ENCODE results near the gene CCDC201. TPM values are rescaled to one million over a fixed set of nuclear protein-coding genes. Genes with fewer than 3 reads are reported as not detected.

Gene CCDC201
- total RNA-seq, 2 donors from 2014 or later: not detected

DNA sequence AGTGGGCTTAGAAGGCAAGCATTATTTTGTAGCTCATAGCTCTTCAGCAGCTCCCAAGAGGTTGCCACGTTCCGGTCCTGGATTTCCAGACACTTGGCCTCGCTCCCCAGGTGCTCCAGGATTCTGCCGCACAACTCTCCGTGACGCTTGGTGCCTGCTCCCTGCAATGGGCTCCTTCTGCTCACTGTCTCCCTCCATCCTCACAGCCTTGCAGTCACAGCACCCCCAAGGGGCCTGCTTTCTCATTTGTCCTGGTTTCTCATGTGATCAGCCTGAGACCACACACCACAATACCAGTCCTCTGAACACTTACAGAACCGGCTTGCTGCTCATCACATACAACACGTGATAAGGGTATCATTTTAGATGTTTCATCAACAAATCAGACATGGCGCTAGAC lies 38.4 kb upstream of the CCDC201 start:
- Mint-ChIP-seq H3K4me3 (no peak overlapping the region), H3K4me1 (no peaks in the 10 kb centered on the region), H3K36me3 (ENCODE audit: low read depth) (no peaks in the 10 kb centered on the region), H3K27me3 (ENCODE audit: insufficient read depth) (peaks cover 15% of the 10 kb centered on the region), H3K9me3 (no peaks in the 10 kb centered on the region), H3K27ac (no peak overlapping the region)
- WGBS, 2 experiments (ENCODE audit: insufficient coverage in 1 of 2, insufficient read length in 1 of 2): 90 to 95% methylated on average over 9 of the region's 9 CpGs
- Histone ChIP-seq H3K4me1 (ENCODE audit: control insufficient read depth, insufficient read depth, low read length) (no peaks in the 10 kb centered on the region), H3K9me3 (ENCODE audit: control insufficient read depth, low read length) (no peaks in the 10 kb centered on the region), H3K36me3 (ENCODE audit: control insufficient read depth, insufficient read depth, low read length) (peaks cover 4% of the 10 kb centered on the region), H3K4me3 (ENCODE audit: low read length) (no peak overlapping the region), H3K27me3 (ENCODE audit: control insufficient read depth, insufficient read depth, low read length, poor library complexity, severe bottlenecking) (peaks cover 8% of the 10 kb centered on the region), H3K9ac (ENCODE audit: extremely low read depth, low read length, poor library complexity, severe bottlenecking) (no peak overlapping the region), H3K27ac (ENCODE audit: low read depth, low read length) (no peak overlapping the region)
- peak; percentile 41 for DNase-seq
- TF ChIP-seq, protein P1, sequence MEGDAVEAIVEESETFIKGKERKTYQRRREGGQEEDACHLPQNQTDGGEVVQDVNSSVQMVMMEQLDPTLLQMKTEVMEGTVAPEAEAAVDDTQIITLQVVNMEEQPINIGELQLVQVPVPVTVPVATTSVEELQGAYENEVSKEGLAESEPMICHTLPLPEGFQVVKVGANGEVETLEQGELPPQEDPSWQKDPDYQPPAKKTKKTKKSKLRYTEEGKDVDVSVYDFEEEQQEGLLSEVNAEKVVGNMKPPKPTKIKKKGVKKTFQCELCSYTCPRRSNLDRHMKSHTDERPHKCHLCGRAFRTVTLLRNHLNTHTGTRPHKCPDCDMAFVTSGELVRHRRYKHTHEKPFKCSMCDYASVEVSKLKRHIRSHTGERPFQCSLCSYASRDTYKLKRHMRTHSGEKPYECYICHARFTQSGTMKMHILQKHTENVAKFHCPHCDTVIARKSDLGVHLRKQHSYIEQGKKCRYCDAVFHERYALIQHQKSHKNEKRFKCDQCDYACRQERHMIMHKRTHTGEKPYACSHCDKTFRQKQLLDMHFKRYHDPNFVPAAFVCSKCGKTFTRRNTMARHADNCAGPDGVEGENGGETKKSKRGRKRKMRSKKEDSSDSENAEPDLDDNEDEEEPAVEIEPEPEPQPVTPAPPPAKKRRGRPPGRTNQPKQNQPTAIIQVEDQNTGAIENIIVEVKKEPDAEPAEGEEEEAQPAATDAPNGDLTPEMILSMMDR (conservative IDR thresholded peaks at IDR 0.05): no peak

DNA sequence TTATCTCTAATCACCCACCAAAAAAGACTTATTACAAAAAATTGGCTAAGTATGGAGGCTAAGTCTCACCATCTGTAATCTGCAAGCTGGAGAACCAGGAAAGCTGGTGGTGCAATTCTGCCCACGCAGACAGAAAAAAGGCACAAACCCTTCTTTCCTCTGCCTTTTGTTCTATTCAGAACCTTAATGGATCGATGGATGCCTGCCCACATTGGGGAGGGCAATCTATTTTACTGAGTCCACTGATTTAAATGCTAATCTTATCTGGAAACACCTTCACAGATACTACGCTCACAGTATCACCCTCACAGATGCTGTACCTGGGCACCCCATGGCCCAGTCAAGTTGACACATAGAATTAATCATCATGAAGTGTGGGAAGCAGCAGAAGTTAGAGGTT lies 38.0 kb upstream of the CCDC201 start:
- H3K9ac ChIP-seq (ENCODE audit: extremely low read depth, low read length, poor library complexity, severe bottlenecking): no peak overlapping the region
- Mint-ChIP-seq H3K27ac (no peak overlapping the region), H3K4me1 (no peaks in the 10 kb centered on the region), H3K36me3 (ENCODE audit: low read depth) (no peaks in the 10 kb centered on the region), H3K27me3 (ENCODE audit: insufficient read depth) (peaks cover 10% of the 10 kb centered on the region), H3K4me3 (no peak overlapping the region), H3K9me3 (no peaks in the 10 kb centered on the region)
- no peaks in the 10 kb centered on the region for H3K4me1 ChIP-seq (ENCODE audit: control insufficient read depth, insufficient read depth, low read length)
- TF ChIP-seq, protein P1 (conservative IDR thresholded peaks at IDR 0.05): no peak
- H3K4me3 ChIP-seq (ENCODE audit: low read length): no peak overlapping the region
- peaks cover 4% of the 10 kb centered on the region for H3K36me3 ChIP-seq (ENCODE audit: control insufficient read depth, insufficient read depth, low read length)
- H3K27me3 ChIP-seq (ENCODE audit: control insufficient read depth, insufficient read depth, low read length, poor library complexity, severe bottlenecking): peaks cover 8% of the 10 kb centered on the region
- no peaks in the 10 kb centered on the region for H3K9me3 ChIP-seq (ENCODE audit: control insufficient read depth, low read length)
- no peak overlapping the region for H3K27ac ChIP-seq (ENCODE audit: low read depth, low read length)
- no peak for DNase-seq
- WGBS, 2 experiments (ENCODE audit: insufficient coverage in 1 of 2, insufficient read length in 1 of 2): 86 to 100% methylated on average over 1 to 3 of the region's 3 CpGs

DNA sequence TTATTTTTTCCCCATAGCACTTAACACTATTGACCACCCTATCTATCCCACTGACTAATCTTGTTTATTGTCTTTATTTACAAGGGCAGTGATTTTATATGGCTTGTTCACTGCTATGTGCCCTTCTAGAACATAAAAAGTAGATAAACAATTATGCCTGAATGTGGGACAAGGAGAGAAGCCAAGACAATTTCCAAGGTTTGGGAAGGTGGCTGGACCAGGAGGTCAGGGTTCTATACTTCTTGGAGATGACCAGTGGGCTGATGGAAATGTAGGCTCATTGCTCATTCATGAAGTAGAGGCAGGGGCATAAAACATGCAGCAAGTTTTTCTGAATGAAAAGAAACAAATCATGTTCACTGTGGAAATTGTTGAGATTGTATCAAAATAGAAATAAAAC lies 36.7 kb upstream of the CCDC201 start:
- no peak overlapping the region for H3K9ac ChIP-seq (ENCODE audit: extremely low read depth, low read length, poor library complexity, severe bottlenecking)
- Mint-ChIP-seq H3K4me3 (no peak overlapping the region), H3K27me3 (ENCODE audit: insufficient read depth) (peaks cover 11% of the 10 kb centered on the region)

More for the DNA sequence above, 36.7 kb upstream of the CCDC201 start:
- H3K4me3 ChIP-seq (ENCODE audit: low read length): no peak overlapping the region
- no peak overlapping the region for H3K27ac ChIP-seq (ENCODE audit: low read depth, low read length)
- H3K4me1 ChIP-seq (ENCODE audit: control insufficient read depth, insufficient read depth, low read length): no peaks in the 10 kb centered on the region
- peaks cover 18% of the 10 kb centered on the region for H3K27me3 ChIP-seq (ENCODE audit: control insufficient read depth, insufficient read depth, low read length, poor library complexity, severe bottlenecking)
- Mint-ChIP-seq H3K4me1 (no peaks in the 10 kb centered on the region), H3K27ac (no peak overlapping the region), H3K36me3 (ENCODE audit: low read depth) (no peaks in the 10 kb centered on the region), H3K9me3 (no peaks in the 10 kb centered on the region)
- H3K36me3 ChIP-seq (ENCODE audit: control insufficient read depth, insufficient read depth, low read length): peaks cover 4% of the 10 kb centered on the region
- TF ChIP-seq, protein P1 (conservative IDR thresholded peaks at IDR 0.05): no peak
- no peaks in the 10 kb centered on the region for H3K9me3 ChIP-seq (ENCODE audit: control insufficient read depth, low read length)
- no peak for DNase-seq

Data from endodermal cell (in vitro differentiated cells).